CD4-positive, alpha-beta T cell (primary cell): ENCODE measurements around the gene FAM180A. TPM values are rescaled to one million over a fixed set of nuclear protein-coding genes. Genes with fewer than 3 reads are reported as not detected.

Experiments used
- ATAC-seq: fragments of 200-7000 bp; cut with Tn5 transposase; one replicate; pipeline ENCODE4 v1.10.0; 2022; ENCODE audit warnings: mild to moderate bottlenecking; ENCODE audit not compliant: poor library complexity
- CTCF ChIA-PET: fragments of 350-600 bp; sonication (Branson Sonifier 250); formaldehyde crosslinking; loops from one replicate; lab custom pipeline; 2021; ENCODE audit warnings: antibody characterized with exemption, inconsistent platforms; lab: Charles Lee
- POLR2A ChIA-PET: fragments of 350-600 bp; sonication (Branson Sonifier 250); formaldehyde crosslinking; loops from one replicate; lab custom pipeline; 2021; ENCODE audit warnings: antibody characterized with exemption, inconsistent platforms; lab: Charles Lee
- DNase-seq, 14 experiments: peaks; one replicate each; pipeline ENCODE4 v3.0.0-alpha.2; 2013 to 2020; ENCODE audit warnings: mixed read lengths in 2 of 14
- H3K27ac ChIP-seq, 2 donors: one replicate each; pipeline versions ENCODE4 v1.5.1 to v1.7.0; 2013; ENCODE audit warnings: low read length in 2 of 2, low read depth in 1 of 2, mild to moderate bottlenecking in 1 of 2
- H3K27me3 ChIP-seq, 2 experiments: 1 replicate in 1 of 2; 2 replicates in 1 of 2; pipeline versions ENCODE4 v1.6.1 to v1.7.0; 2013; ENCODE audit warnings: low read length in 2 of 2, control low read depth in 1 of 2, mild to moderate bottlenecking in 1 of 2, moderate library complexity in 1 of 2; ENCODE audit not compliant: insufficient read depth in 2 of 2, control insufficient read depth in 1 of 2
- H3K36me3 ChIP-seq: one replicate; pipeline ENCODE4 v1.6.1; 2013; ENCODE audit warnings: low read length, control low read depth; ENCODE audit not compliant: insufficient read depth
- H3K4me1 ChIP-seq: one replicate; pipeline ENCODE4 v1.6.1; 2013; ENCODE audit warnings: low read length, control low read depth; ENCODE audit not compliant: insufficient read depth
- H3K4me3 ChIP-seq: one replicate; pipeline ENCODE4 v1.5.1; 2013; ENCODE audit warnings: mild to moderate bottlenecking, low read length, moderate library complexity
- H3K9me3 ChIP-seq, 2 experiments: 1 replicate in 1 of 2; 2 replicates in 1 of 2; pipeline versions ENCODE4 v1.6.1 to v1.7.0; 2013; ENCODE audit warnings: low read length in 2 of 2, mild to moderate bottlenecking in 2 of 2, control low read depth in 1 of 2, moderate library complexity in 1 of 2; ENCODE audit not compliant: control insufficient read depth in 1 of 2, insufficient read depth in 1 of 2
- H3K27ac Mint-ChIP-seq: one replicate; pipeline ENCODE4 v1.8.0; 2020; ENCODE audit warnings: mixed read lengths
- H3K27me3 Mint-ChIP-seq: one replicate; pipeline ENCODE4 v1.8.0; 2021; ENCODE audit warnings: mixed read lengths
- H3K36me3 Mint-ChIP-seq: one replicate; pipeline ENCODE4 v1.8.0; 2021; ENCODE audit warnings: low read depth, mixed read lengths
- H3K4me1 Mint-ChIP-seq: one replicate; pipeline ENCODE4 v1.8.0; 2021; ENCODE audit warnings: low read depth, mixed read lengths
- H3K4me3 Mint-ChIP-seq: one replicate; pipeline ENCODE4 v1.8.0; 2020; ENCODE audit warnings: mild to moderate bottlenecking, mixed read lengths
- H3K9me3 Mint-ChIP-seq: one replicate; pipeline ENCODE4 v1.8.0; 2020; ENCODE audit warnings: mixed read lengths
- CTCF ChIP-seq: fragments of 200-600 bp; IDR thresholded peaks from one replicate; pipeline ENCODE4 v1.8.0; 2022; ENCODE audit warnings: antibody characterized with exemption, mild to moderate bottlenecking
- intact Hi-C, 2 experiments: fragments of 100-400 bp; cut with DNase I in 1 of 2; cut with micrococcal nuclease in 1 of 2; formaldehyde crosslinking; loops; one replicate each; pipeline versions ENCODE4 v1.15.1 to v1.9.0; 2023 to 2025; cut with DNase I, micrococcal nuclease
- total RNA-seq, 174 experiments: library from RNA in 2 of 174; stranded (reverse) in 2 of 174; gene quantifications; one replicate each; pipeline ENCODE4 v1.2.3 and lab custom pipeline; 2021 to 2026

The FAM180A gene
- total RNA-seq, 2 experiments from 2014 or later, result not detected

- H3K4me1 ChIP-seq, result no peaks in the 10 kb centered on the region
- Mint-ChIP-seq H3K36me3 (no peaks in the 10 kb centered on the region), H3K27me3 (no peaks in the 10 kb centered on the region), H3K4me1 (no peaks in the 10 kb centered on the region), H3K27ac (no peak overlapping the region), H3K4me3 (no peak overlapping the region), H3K9me3 (no peaks in the 10 kb centered on the region)
- H3K36me3 ChIP-seq, result no peaks in the 10 kb centered on the region
- H3K9me3 ChIP-seq, result no peaks in the 10 kb centered on the region
- ATAC-seq, result no peak
- CTCF ChIA-PET, result no interaction called here
- TF ChIP-seq CTCF, result no peak
- H3K27ac ChIP-seq, result no peak overlapping the region
- H3K27me3 ChIP-seq, result no peaks in the 10 kb centered on the region
- no peak for DNase-seq
- intact Hi-C loops, result no loop called here
- POLR2A ChIA-PET, result no interaction called here
- no peak overlapping the region for H3K4me3 ChIP-seq
Measured at GRCh38 chr7:135708041-135708440, 40.6 kb downstream of the FAM180A start.

DNA sequence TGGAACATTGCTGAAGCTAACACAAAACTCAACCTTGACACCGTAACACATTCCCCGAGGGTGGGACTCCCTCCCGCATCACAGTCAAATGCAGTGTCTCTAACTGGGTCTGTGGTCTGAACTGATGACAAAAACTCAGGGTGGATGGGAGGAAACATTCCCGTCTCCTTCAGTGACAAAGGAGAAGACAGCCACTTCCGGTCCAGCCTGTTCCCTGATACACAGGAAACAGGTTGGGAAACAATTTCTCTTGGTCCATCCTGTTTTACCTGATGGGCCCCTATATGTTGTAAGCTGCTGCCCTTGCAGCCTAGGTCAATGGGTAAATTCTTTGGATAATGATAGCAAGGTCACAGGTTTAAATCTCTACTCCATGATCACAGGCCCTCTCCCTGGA lies 41.0 kb downstream of the FAM180A start:
- ChIA-PET CTCF (no interaction called here), POLR2A (no interaction called here)
- Histone ChIP-seq H3K4me1 (no peaks in the 10 kb centered on the region), H3K9me3 (no peaks in the 10 kb centered on the region), H3K4me3 (no peak overlapping the region), H3K27me3 (no peaks in the 10 kb centered on the region), H3K27ac (no peak overlapping the region), H3K36me3 (no peaks in the 10 kb centered on the region)
- no peaks in the 10 kb centered on the region for H3K9me3 Mint-ChIP-seq
- DNase-seq (no peak), ATAC-seq (no peak)
- H3K4me1 Mint-ChIP-seq, result no peaks in the 10 kb centered on the region
- intact Hi-C loops, result no loop called here
- no peak overlapping the region for H3K27ac Mint-ChIP-seq
- H3K27me3 Mint-ChIP-seq, result no peaks in the 10 kb centered on the region
- no peaks in the 10 kb centered on the region for H3K36me3 Mint-ChIP-seq
- no peak overlapping the region for H3K4me3 Mint-ChIP-seq
- no peak for TF ChIP-seq CTCF

- Mint-ChIP-seq H3K36me3 (no peaks in the 10 kb centered on the region), H3K27ac (no peak overlapping the region), H3K9me3 (no peaks in the 10 kb centered on the region), H3K4me1 (no peaks in the 10 kb centered on the region), H3K27me3 (no peaks in the 10 kb centered on the region), H3K4me3 (no peak overlapping the region)
- Histone ChIP-seq H3K4me1 (no peaks in the 10 kb centered on the region), H3K4me3 (no peak overlapping the region), H3K27me3 (no peaks in the 10 kb centered on the region), H3K9me3 (no peaks in the 10 kb centered on the region), H3K27ac (no peak overlapping the region), H3K36me3 (no peaks in the 10 kb centered on the region)
- intact Hi-C loops, result no loop called here
- TF ChIP-seq CTCF, result no peak
- no peak for DNase-seq
- no peak for ATAC-seq
- POLR2A ChIA-PET, result no interaction called here
- CTCF ChIA-PET, result no interaction called here
Measured at GRCh38 chr7:135706858-135707569, 41.6 kb downstream of the FAM180A start.
